HG03354 (cell line): Measurements from ENCODE around the gene EMP3.

Experiments used
- ATAC-seq: cut with Tn5 transposase; IDR thresholded peaks from one replicate; pipeline ENCODE4 v1.9.1; 2021; ENCODE audit warnings: mild to moderate bottlenecking; ENCODE audit not compliant: unreplicated experiment, poor library complexity, severe bottlenecking

Gene EMP3

DNA sequence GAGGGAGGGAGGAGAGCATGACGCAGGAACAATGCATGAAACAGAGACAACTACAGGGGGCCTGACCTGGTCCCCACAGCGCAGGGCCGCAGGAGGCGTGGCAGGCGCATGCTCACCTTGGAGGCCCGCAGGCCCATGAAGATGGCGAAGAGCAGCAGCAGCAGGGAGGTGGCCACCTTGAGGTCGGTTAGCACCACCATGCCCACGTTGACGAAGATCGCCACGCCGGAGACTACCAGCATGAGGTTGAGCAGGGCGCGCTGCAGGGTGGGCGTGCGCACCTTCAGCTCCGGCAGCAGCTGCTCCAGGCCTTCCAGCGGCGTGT lies 17.0 kb downstream of the EMP3 start:
- no peak for ATAC-seq

DNA sequence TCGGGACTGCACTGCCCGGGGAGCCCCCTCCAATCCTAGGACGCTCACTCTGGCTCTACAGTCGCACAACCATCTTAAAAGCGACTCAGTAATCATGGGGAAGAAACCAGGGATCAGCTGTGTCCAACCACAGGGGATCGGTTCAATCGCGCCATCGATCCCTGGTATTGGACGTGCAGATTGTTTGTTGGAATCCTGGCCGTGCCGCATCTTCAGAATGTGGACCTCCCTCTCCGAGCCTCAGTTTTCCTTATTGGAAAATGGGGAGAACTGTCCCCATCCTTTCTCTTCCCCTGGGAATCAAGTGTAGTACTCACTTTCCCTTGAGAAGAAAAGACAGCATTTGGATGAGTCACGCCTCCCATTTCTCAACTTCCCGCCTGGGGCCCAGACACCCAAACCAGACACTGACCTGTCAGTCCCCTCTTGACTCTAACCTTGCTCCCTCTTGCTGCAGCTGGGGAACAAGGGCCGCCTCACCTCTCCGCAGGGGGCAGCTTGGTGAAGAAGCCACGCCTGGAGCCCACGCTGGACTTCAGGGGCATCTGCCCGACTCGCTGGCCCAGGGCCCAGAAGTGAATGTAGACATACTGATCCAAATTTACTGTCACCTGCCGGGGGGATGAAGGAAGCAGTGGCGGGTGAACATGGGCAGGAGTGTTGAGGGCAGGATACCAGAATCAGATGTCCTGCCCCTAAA lies 17.6 kb downstream of the EMP3 start:
- ATAC-seq = no peak

DNA sequence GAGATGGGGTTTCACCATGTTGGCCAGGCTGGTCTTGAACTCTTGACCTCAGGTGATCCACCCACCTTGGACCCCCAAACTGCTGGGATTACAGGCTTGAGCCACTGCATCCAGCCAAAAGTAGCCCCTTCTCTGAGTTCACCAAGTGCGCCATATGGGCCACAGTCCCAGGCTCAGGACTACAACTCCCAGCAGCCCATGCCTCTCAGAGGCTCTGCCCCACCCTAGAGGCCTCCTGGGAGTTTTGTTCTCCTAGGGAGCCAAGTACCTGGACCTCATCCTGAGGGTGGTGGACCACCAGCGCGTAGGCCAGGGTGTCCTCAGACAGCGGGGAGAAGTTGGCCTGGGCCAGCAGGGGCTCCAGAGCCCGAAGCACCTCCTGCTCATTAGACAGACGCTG lies 19.5 kb downstream of the EMP3 start:
- ATAC-seq = no peak

DNA sequence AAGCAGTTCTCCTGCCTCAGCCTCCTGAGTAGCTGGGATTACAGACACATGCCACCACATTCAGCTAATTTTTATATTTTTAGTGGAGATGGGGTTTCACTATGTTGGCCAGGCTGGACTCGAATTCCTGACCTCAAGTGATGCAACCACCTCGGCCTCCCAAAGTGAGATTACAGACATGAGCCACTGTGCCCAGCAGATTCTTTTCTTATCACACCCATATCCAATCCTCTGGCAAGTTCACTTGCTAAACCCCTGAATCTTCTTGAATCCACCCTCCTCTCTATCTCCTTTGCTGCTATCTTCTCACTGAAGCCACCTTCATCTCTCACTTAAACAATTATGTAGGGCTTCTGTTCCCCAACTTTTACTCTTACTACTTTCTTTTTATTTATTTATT lies 20.8 kb downstream of the EMP3 start:
- no peak for ATAC-seq

DNA sequence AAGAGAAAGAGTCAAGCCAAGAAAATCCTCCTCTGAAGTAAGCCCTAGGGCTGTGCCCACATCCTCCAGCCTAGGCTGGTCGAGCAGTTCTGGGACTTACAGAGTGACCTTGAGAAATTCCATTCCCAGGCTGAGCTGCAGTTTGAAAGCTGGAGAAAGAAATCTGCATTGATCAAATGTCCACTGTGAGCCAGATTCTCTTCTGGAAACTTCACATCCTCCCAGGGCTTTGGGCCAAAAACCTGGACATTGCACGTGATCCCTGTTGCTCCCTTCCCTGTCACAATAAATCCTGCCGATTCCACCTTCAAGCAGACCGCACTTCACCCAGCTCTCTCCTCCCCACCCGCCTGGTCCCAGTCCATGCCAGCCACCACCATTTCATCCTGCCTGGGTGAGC lies 22.7 kb downstream of the EMP3 start:
- ATAC-seq = no peak

DNA sequence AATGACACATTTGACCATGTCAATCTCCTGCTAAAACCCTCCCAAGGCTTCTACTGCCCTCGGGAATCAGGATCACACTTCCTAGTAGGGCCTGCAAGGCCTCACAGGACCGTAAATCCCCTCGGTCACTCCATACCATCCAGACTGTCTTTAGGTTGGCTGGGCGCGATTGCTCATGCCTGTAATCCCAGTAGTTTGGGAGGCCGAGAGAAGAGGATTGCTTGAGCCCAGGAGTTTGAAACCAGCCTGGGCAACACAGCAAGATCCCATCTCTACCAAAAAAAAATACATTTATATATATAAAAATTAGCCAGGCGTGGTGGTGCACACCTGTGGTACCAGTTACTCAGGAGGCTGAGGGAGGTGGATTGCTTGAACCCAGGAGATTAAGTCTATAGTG lies 23.4 kb downstream of the EMP3 start:
- no peak for ATAC-seq

DNA sequence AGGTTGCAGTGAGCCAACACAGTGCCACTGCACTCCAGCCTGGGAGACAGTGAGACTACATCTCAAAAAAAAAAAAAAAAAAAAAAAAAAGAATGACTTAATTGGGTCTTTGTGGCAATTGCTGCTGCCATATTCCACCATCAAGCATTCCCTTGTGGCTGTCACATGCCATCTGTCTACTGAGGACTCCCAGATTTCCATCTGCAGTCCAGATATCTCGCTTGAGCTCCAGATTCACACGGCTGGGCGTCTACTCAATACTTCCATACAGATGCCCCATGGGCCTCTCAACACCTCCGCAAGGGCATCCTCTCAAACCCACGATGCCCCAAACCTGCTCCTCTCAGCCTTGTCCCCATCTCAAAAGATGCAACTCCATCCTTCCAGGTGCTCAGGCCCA lies 25.5 kb downstream of the EMP3 start:
- ATAC-seq = no peak

DNA sequence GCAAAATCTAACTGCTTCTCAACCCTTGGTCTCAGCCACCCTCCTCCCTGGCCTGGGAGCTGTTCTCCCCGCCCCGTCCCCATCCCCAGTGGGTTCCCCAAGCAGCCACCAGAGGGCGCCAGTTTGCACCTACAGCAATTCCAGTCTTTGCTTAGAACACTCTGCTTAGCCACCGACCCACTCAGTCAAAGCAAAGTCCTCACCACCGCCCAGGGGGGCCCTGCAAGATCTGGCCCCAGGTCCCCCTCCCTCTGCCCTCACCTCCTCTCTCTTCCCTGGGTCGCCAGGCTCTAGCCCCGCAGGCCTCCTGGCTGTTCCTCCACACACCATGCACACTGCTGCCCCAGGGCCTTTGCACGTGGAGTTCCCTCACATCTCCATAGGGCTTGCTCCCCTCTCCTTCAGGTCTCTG lies 26.0 kb downstream of the EMP3 start:
- no peak for ATAC-seq

DNA sequence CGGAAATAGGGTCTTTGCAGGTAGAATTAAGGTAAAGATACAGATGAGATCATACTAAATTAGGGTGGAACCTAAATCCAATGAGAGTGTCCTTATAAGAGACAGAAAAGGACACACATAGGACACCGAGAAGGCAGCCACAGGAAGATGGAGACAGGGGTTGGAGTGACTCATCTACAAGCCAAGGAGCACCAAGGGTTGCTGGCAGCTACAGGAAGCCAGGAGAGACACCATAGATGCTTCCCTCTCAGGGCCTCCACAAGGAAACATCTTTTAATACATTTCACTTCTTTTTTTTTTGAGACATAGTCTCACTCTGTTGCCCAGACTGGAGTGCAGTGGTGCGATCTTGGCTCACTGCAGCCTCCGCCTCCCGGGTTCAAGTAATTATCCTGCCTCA lies 28.3 kb downstream of the EMP3 start:
- ATAC-seq = no peak

DNA sequence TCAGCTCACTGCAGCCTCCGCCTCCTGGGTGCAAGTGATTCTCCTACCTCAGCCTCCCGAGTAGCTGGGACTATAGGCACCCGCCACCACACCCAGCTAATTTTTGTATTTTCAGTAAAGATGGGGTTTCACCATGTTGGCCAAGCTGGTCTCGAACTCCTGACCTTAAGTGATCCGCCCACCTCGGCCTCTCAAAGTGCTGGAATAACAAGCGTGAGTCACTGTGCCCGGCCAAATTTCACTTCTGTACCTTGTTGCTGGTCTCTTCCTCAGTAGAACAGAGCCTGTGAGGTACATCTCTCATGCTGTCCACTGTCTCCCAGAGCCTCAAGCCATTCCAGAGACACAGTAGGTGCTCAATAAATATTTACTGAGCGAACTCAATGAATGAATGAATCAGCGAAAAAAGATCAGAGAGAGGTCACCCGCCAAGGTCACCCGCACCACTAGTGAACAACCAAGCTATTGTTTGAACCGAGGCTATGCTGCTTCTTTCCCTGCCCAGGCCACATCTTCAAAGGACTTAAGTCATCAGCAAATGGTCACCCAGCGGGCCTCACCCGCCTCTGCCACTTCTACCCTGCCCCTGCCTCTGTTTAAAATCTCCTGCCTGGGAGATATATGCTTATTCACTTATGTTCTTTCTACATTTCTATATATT lies 29.1 kb downstream of the EMP3 start:
- no peak for ATAC-seq

DNA sequence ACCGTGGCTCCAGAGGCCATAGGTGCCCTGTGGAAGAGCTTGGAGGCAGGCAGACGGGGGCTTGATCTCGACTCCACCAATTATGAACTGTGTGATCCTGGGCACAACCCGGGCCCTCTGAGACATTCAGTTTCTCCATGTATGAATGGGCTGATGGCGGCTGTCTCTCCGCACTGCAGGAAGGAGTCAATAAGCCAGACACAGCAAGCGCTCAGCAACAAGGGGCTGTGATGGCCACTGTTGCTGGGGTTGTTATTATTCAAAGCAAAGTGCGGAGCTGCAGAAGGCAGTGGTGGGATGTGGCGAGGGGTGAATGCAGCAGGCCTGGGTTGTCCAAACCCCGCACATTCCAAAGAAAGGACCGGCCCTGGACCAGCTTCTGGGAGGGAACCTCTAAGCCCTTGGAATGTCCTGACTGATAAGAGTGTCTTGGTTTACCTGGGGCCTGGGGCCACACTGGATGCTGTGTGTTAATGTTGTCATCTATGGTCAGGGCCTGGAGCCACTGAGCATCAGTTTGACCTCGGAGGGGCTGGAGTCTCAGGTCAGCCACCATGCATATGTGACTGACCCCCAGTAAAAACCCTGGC lies 30.1 kb downstream of the EMP3 start:
- no peak for ATAC-seq

DNA sequence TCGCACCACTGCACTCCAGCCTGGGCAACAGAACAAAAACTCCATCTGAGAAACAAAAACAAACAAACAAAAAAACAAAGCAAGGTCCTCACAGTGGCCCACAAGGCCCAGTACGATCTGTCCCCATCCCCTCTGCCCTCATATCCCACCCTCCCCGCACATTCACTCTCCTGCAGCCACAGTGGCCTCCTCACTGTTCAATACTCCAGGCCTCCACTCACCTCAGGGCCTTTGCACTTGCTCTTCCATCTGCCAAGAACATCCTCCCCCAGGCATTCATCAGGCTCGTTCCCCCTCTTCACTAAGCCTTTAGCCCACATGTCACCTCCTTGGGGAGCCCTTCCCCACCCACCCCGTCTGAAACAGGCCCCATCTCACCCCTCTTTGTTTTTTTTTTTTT lies 33.8 kb downstream of the EMP3 start:
- ATAC-seq = no peak

DNA sequence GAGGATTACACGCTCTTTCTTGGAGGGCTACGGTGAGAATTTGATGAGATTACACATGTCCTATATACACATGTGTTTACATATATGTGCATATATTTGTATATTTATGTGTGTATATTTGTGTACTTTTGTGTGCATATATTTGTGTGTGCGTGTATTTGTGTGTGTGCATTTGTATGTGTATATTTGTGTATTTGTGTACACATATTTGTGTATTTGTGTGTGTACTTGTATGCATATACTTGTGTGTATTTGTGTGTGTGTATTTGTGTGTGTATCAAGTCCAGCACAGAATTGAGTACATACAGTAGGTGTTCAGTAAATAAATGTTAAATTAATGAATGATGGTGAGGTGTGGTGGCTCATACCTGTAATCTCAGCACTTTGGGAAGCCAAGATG lies 36.6 kb downstream of the EMP3 start:
- ATAC-seq = no peak

DNA sequence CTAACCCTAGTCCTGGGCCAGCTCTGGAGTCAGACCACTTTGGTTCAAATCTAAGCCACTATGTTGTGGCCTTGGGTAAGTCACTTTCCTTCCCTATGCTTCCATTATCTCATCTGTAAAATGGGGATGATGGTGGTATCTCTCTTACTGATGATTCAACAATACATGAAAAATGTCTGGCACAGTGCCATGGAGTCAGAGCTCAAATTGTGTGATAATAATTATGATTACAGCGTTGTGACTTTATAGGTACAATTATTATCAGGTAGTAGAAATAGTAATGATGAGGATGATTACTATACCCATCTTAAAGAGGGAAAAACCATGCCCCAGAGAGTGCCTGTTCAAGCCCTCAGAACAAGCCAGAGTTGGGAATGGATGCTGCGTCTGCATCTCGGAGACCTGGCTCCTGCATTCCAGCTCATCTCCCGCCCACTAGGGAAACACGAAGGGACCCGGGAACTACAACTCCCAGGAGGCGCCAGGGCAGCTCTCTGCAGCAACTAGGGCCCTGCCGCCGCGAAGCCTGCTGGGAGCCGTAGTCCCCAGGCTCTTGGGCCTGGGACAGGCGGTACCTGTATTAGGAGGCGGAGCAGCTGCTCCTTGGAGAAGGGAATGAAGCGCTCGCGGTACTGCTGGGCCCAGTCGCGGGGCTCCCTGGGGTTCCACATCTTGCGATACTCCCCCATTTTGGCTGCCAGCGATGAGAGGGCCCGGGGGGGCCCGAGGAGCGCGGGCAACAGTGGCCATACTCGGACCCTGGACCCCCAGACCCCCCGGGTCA lies 37.6 kb downstream of the EMP3 start:
- ATAC-seq = peak; percentile 60

DNA sequence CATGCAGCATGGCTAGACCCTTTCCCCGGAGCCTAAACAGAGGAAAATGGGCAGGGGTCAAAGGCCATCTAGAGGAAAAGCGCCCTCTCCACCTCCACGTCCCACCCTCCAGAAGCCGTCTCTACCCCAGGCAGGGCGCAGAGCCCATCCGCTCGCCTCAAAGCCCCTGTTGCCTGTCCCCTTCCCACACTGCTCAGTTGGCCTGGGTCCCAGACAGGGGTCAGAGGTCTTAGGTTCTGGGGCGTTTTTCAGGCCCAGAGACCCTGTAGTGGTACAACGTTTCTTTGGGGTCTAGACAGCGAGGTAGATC lies 38.1 kb downstream of the EMP3 start:
- peak; percentile 21 for ATAC-seq

DNA sequence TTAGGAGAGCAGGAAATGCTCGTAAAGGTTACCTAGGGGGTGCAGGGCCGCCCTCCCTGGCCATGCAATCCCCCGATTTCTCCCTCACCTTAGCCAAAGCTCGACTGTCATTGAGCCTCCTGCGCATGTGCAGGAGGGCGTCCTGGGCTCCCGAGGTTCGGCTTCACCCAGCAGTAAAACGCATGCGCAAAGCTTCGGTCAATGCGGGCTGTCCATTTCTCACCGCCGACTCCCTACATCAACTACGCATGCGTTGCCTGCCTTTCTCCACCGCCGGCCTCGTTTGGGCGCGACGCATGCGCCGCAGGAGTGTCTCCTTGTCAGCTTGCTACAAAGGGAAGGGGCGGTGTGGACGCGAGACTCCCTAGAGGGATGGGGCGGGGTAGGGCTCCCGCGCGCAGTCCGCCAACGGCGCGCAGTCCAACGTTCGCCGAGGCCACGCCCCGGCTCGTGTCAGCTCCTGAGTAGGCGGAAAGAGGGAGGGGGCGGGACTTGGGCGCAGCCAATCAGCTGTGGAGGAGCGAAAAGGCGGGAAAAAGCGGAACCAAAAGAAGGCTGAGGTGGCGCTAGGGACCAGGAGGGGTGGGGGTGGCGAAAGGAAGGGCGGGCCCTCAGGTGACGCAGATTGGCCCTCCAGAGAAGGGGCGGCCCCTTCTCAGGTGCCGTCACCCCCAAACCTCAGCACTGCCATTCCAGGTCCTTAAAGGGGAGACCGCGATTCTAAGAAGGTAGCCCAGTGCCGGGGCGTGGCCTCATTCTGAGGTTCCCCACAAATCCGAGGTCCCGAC lies 38.7 kb downstream of the EMP3 start, which contains the start of the genes SYNGR4 and TMEM143:
TSS of gene SYNGR4 (plus strand) at position 558 of the 788 bp plus-strand sequence. CDS start 1,476 bp downstream, outside the sequence.
TSS of gene TMEM143 (minus strand) at position 131 of the 788 bp plus-strand sequence. CDS start at position 111, 20 bp downstream.
- peak; percentile 80 for ATAC-seq

DNA sequence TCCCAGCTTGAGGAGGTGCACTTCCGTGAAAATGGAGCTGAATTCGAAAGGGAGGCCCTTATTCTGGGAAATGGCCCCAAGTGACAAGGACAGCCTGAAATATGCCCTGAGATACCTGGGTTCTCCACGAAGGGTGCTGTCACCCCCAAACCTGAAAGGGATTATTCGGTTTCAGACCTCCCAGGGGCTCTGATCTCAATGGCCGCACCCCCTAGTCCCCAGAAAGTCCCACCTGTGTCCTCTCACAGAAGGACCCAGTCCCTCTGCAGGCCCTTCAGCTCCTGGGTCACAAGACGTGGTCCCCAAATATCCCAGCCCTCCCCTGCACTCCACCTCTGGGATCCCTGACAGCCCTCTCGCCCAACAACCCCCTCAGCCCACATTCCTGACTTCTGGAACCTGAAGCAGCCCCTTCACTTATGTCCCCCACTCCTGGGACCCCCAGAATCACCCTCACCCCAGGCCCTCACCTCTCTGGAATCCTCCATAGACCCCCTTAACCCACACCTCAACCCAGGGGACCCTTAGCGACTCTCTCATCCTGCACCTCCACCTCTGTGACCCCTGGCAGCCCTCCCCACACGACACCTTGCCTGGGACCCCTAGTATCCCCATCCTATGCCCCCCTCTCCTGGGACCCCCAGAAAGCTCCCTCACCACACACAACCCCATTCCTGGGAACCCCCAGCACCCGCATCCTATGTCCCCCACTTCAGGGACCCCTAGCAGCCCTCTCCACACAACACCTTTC lies 39.4 kb downstream of the EMP3 start:
- no peak for ATAC-seq

DNA sequence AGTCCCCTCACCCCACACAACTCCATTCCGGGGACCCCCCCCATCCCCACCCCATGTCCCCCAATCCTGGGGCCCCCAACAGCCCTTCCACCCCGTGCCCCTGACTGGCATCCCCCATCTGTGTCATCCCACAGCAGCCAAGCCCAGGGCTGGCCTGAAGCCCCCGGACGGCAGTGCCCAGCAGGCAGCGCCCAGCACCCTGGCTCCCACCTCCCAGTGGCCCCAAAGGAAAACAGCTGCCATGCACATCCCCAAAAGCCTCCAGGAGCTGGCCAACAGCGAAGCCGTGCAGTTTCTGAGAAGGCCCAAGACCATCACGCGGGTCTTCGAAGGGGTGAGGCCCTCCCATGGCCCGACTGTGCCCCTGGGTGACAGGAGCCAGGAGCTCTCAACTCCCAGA lies 40.2 kb downstream of the EMP3 start:
- no peak for ATAC-seq

DNA sequence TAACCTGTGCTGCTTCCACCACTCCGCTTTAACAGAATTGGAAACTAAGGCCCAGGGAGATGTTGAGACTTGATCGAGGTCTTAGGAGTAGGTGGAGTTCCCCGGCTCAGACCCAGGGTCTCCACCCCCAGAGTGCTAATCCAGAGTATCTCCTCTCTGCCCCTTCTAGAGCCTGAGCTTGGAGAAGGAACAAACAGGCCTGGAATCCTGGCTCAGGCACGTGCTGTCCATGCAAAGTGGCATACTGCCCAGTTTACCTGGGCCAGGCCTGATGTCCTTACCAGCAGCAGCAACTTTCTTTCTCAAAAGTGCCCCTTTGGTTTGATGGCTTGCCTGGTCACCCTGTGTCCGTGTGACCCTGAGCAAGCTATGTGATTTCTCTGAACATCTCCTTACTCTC lies 42.5 kb downstream of the EMP3 start:
- ATAC-seq = no peak
